ENCODE measurements around the gene IL17A.
"Not testable (repeated sequence)": the region's sequence is repeated elsewhere in the genome, so short reads cannot be mapped to it uniquely, and the experiment has no call there.

Gene IL17A

DNA sequence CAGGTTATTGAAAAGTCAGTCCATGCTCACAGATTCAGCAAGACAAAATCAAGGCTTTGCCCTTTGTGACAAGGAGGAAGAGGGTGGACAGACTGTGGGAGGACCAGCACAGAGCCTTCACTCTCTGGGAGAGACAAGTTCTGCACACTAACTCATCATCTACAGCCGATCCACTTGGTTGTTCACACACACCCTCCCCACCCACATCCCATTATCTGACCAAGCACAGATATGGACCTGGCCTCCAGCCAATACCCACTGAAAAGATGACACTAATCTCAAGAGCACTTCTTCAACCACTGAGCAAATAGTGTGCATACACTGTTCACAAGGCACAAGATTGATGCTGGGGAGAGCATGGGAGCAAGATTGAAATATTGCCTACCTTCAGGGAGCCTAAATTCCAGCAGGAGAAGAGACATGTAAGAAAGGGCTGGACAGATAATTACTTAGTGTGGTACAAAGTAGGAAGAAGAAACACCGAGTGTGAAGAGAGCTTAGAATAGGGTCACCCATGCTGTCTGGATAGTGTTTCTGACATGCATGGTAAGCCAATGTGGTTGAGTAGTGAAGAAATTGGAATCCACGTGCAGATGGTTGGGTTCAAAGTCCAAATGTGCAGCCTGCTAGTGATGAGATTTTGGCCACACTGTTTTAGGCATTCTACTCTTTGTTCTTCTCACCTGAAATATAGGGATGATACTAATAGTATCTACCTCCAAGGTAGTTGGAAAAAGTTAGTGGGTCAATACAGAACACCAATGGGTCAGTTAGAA, 21.7 kb upstream of the IL17A start:
- DNase-seq = no peak

DNA sequence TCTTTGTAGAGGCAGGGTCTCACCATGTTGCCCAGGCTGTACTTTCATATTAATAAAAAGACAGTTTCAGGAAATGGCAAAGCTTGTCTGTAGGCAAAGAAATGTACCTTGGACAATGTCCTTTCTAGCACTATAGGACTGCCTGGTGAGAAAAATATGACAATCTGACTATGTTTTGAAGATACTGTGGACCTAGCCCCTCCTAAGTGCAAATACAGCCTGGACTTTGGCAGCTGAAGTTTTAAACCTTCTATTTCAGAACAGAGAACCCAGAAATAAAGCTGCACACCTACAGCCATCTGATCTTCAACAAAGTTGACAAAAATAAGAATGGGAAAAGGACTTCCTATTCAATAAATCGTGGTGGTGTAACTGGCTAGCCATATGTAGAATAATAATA, 18.9 kb upstream of the IL17A start:
- DNase-seq = no peak

DNA sequence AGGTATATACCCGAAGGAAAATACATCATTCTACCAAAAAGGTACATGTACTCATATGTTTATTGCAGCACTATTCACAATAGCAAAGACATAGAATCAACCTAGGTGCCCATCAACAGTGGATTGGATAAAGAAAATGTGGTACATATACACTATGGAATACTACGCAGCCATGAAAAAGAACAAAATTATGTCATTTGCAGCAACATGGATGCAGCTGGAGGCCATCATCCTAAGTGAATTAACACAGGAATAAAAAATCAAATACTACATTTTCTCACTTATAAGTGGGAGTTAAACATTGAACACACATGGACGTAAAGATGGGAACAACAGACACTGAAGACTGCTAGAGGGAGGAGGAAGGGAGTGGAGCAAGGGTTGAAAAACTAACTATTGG, 17.8 kb upstream of the IL17A start:
- not testable (repeated sequence) for DNase-seq

DNA sequence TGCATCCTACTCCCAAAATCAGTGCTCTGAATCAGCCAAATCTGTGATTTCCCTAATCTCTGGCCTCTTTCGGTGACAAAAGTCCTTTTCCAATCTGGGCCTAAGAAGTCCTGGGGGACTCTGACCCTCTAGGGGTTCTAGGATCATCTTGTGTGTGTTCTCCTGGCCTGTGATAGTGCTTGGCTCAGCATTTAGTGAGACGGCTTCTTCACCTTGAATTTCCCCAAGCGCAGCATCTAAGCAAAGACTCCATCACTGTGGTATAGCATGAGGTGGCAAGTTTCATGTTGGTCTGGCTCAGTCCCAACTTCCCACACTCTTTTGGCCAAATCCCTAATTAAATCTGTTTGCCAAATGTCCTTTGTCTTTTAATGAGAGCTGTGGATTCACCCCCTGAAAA, 12.1 kb upstream of the IL17A start:
- no peak for DNase-seq

DNA sequence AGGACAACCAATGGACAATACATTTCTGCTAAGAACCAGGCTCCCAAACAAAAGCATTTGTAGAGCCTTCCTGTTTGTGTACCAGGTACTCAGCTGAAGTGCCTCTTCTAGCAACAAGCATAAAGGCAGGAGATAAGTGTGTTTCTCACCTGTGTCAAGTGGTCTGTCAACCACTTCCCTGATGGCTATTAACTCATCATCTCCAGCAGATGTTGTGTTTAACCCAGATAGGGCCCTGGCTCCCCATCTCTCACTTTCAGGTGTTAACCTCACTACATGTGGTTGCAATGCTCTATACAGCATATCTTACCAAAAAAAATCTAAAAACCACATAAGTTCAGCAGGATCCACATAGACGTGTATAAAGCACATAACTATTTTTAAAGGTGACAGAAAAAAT, 9.6 kb upstream of the IL17A start:
- no peak for DNase-seq

DNA sequence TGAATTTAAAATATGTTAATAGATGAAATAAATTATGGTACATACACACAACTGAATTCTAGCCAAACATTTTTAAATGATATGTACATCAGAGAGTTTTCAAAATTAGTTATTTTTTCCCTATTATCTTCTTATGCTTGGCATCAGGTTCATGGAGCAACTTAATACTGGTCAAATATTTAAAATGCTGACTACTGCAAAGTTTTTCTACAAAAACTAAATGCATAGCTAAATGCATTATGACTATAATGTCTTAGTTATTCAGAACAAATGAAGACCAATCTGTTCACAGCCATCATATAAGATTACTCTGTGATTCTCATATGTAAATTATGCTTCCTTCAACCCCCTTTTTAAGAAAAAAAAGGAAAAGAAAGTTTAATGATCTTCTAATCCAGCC, 8.2 kb upstream of the IL17A start:
- no peak for DNase-seq

DNA sequence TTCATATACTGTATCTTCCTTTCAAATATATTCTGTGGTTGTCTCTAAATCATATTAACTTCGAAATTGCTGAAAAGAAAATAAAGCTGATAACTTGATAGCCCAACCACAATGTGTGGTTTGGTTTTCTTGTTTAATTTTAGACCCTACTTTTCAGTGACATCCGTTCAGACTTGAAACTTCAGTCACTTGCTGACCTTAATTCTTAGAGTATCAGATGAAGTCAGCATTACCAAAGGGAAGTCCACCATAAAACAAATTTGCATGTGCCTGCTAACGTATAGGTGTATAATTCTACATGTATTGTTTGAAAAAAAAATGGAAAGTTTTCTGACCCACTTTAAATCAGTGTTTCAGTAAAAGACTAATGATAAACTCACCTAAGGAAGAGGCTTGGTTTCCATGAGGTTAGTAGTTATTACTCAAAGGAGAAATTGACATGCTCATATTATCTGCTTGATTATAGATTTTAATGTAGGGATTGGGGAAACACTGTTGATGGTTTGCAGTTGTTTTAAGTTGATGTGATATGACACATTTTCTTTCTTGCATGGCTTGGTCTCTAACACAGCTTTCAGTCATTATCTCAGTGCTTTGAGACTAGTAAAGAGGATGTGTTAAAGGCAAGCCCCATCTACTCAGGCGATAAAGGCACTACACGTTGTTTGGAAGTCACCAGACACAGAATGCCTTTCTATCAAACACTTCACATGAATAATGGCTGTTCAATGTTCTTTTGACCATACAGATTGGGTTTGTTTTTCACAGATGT, 5.2 kb upstream of the IL17A start:
- no peak for DNase-seq

DNA sequence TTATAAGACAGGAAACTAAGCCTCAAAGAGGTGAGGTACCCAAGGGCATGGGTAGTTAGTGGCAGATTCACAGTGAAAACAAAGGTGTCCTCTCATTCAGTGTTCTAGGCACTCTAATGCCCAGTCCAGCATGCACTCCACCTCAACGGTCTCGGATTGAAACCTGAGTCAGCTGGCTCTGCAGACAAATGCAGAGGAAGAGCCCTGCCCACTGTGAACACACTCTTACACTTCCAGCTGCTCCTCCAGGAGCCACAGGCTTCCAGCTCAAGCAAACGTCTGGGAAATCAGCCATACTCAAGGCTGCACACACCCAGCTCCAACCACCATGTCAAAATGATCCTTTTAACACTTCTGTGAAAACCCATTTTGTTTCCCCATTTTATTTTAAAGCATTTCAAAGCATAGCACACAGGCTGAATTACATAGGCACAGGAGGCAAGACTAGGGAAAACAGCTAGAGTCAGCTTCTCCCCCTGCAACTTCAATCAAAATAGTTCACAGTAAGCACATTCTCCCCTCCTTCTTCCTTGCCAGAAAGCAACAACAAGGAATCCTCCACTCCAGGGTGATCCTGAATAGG, 3.0 kb upstream of the IL17A start:
- no peak for DNase-seq

DNA sequence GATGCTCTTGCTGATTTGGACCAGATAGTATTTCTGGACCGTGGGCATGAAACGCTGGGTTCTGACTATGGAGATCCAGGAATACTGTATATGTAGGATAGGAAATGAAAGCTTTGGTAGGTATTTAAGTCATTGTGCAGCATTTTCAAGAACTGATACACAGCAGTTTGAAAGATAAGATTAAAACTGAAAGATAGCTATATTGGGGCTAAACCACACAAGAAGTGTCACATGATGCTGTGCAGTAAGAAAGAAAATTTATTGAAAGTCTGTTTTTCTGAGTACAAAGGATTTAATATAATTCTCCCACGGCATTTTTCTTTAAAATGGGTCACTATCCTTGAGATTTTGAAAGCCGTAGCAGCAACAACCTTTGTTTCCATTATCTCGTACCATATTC, 305 bp downstream of the IL17A start:
- no peak for DNase-seq

DNA sequence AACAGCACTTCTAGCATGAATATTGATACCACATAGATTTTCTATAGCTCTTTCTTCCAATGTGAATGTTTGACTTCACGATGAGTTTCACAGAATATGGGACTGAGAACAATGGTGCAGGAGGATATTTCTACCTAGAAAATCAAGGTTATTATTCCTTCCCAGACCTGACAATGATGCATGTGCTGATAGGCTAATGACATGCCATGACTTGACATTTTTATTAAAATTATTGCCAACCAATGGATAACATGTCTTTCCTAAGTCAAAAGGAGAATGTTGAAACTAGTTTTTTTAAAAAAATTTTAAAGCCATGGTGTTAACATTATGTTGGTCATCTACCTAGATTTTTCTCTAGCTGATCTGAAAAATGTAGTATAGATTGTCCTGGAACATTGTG, 923 bp downstream of the IL17A start:
- DNase-seq = no peak

DNA sequence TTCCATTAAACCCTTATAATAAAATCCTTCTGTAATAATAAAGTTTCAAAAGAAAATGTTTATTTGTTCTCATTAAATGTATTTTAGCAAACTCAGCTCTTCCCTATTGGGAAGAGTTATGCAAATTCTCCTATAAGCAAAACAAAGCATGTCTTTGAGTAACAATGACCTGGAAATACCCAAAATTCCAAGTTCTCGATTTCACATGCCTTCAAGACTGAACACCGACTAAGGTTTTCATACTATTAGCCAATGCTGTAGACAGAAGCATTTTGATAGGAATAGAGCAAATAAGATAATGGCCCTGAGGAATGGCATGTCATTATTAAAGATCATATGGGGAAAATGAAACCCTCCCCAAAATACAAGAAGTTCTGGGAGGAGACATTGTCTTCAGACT, 3.8 kb downstream of the IL17A start:
- no peak for DNase-seq

DNA sequence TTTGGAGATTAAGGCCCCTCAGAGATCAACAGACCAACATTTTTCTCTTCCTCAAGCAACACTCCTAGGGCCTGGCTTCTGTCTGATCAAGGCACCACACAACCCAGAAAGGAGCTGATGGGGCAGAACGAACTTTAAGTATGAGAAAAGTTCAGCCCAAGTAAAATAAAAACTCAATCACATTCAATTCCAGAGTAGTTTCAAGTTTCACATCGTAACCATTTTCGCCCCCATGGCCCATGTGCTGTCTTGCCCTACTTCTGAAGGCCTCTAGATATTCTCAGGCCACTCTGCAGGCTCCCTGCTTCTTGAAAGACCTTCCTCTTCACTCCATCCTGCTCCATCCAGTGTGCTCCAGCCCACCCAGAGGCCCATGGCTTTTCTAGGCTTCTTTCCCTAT, 4.2 kb downstream of the IL17A start:
- DNase-seq = no peak

DNA sequence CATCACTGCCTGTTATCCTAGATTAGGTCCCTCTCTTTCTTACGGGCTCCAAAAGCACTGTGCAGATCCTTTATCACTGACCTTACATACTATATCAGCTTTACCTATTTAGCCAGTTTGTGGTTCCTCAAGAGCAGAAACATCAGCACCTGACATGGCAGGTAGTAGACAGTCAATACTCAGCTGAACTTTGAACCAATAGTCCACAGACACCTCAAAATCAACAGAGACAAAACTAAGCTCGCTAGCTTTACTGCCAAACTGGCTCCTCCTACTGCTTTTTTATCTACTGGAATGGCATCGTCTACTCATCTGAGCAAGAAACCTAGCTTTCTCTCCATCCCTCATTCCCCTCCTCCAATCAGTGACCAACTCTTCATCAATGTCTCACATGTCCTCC, 5.6 kb downstream of the IL17A start:
- no peak for DNase-seq

DNA sequence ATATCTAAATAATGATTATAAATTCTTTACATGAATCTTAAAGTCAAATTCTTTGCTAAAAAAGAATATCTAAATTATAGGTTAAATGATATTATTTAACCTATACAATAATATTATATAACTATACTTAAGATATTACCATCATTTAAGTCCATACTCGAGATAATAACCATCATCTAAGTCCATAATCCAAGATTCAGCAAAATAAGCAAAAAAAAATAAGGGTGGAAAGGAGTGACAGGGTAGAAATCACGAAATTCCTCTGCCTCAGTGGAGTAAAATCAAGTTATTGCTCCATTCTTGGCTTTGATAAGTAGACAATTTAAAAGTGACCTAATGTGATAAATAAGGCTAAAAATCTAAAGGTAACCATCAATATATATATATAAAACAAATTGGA, 9.7 kb downstream of the IL17A start:
- no peak for DNase-seq

DNA sequence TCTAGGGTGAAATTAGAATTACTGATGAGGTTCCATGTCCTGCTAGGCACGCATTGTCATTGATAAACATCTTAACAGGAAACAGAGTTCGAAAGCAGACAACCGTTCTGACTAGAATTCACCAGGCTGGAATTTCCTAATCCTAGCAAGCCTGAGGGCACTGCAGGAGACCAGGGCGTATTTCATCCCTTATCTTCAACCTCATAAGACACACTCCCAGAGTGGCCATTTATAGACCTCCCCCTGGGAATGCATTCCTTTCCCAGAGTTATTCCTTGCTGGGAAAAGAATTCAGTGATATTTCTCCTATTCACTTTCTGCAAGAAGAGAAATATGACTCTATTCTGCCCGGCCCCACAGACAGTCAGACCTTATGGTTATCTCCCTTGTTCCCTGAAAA, 13.9 kb downstream of the IL17A start:
- not testable (repeated sequence) for DNase-seq

DNA sequence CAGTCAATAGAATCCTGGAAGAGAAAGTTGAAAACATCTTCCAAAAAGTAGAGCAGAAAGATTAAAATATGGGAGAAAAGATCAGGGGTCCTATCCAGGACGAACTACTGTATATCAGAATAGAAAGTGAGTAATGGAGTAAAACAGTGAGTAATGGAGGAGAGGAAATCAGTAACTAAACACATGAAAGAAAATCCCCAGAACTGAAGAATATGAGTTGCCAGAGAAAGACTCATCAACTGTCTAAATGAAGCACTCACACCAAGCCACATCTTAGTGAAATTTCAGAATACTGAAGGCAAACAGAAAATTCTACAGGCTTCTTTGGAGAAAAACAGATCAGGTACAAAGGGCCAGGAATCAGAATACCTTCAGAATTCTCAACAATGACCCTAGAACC, 14.9 kb downstream of the IL17A start:
- no peak for DNase-seq

DNA sequence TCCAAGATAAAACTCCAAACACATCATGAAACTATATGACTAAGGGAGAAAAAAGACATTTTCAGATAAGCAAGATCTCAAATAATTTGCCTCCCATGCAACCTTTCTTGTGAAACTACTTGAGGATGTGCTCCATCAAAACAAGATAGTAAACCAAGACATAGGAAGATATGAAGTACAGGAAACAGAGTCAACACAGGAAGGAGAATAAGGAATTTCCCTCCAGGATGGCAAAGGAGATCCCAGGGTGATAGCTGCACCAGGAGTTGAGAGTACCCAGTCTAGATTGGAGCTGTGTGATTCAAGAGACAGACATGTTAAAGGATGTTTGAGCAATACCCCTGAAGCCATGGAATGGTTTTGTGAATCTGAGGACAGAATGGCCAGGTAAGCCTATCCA, 15.3 kb downstream of the IL17A start:
- no peak for DNase-seq

DNA sequence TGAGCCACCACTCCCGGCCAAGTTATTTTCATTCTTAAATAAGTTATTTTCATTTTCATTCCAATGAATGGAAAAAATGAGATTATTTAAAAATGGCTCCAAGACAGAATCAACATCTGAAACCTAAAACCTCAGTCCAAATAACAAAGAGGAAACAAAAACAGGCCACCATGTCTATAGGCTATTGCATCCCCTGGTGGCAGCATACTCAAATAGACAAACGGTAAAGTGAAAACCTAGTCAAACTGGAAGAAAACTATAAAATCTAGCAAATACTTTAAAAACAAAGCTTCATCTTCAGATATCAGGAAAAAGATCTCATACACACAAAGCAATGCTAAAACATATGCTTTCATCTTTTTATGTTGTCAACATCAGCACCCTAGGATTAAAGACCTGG, 20.9 kb downstream of the IL17A start:
- no peak for DNase-seq

DNA sequence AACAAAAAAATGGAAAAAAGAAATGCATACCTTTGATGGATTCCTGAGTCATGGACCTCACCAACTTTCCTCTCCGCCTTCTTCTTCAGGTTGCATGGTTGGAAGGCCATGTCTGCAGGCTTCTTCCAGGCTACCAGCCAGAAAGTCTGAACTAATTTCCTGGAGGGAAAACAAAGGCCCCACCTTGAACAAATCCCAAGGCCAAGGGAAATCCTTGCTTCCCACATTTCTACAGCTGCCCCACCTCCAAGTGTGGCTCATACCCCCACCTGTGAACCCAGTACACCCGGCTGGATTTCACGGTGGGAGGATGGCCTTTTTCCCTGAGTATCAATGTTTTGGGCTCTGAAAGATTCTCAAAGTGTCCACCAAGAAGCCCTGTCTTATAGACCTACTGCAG, 22.4 kb downstream of the IL17A start:
- DNase-seq = no peak

DNA sequence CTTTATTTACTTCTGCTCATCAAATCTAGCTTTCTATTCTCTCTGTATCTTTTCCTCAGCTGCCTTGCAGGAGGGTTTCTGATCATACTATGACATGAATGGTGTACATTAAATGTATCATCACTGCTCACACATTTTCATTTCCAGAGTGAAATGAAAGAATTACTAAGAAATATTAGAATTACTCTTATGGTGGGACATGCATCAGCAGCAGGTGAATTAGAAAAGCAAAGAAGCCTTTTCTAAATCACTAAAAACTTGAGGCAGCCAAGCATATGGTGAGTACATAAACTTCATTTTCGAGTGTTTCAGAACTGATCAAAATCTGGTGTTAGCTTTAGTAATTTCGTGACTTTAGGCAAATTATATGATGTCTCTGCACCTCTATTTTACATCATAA, 23.6 kb downstream of the IL17A start:
- no peak for DNase-seq

DNA sequence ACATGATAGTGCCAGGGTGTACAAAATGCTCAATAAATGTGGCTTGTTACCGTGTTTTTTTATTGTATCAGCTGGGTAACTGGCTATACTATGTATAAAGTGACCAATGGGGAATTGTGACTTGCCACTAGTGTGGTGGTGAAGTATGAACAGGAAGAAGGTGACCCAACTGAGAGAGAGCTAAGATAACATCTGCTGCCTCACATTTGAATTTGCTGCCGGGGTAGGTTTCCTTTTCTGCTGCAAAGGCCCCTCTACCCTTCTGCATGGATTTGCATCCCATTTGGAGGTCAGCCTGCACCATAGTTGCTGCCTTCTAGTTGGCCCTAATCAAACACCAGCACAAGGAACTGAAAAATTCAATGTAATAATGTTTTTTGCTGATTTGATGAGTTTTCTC, 24.1 kb downstream of the IL17A start:
- DNase-seq = no peak

DNA sequence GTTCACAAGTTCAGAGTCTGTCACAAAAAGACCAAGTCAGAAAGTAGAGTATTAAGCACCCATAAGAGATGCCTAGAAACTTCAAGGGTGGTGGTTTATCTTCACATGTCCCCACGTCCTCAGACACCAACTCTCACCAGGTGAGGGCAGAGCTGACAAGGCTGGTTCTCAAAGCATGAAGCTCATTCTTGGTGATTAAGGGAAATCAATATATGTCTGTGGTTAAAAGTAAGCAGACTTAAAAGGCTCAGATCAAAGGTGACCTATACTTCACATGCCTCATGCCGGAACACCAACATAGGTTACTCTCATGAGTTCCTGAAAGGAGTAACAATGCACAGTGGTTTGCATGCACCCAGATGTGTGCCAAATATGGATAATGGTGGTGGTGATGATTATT, 27.0 kb downstream of the IL17A start:
- DNase-seq = no peak

DNA sequence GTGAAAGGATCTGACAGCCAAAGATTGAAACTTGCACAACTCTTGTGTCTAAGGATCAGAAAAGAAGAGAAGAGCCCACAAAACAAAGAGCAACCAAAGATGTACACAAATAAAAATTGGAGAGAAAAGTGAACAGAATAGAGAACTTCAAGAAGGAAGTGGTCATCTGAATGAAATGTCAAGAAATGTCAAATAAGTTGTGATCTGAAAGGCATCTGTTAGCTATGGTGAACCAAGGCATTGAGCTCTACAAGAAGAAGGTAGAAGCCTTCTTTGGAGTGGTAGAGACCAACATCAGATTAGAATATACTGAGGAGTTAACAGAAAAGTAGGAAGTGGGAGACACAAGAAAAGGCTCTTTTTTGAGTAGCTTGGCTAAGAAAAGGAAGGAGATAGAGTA, 29.6 kb downstream of the IL17A start:
- no peak for DNase-seq

DNA sequence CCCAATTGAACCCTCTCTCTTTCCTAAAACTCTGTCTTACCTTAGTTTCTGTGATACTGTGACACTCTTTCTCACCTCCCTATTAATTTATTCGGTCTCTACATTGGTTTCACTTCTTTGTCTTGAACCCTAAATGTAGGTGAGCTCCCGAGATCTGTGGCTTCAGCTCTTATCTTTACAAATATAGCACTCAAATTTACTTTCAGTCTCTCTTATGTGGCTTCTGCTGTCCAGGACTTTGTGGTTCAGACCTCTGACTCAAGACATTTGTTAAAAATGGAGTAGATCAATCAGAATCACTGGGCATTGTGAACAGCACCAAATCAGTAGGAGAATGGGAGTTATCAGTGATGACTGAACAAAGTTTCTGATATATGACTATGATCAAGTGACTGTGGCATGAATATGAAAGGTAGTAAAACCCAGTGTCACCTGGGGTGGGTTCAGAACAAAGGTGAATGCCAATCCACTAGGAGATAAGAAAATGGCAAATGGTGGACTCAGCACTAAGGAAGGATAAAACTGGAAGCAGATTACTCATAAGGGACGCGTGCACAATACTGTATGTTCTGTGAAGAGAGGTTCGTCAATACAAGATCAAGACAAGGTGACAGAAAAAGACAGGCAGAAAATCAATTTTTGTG, 30.9 kb downstream of the IL17A start:
- DNase-seq = no peak

Measured in KG1 (cell line).